GM18873 (cell line): Measurements from ENCODE around the gene FPR2.
"Not testable (repeated sequence)": the region's sequence is repeated elsewhere in the genome, so short reads cannot be mapped to it uniquely, and the experiment has no call there.

Experiments used
- ATAC-seq: cut with Tn5 transposase; IDR thresholded peaks from one replicate; pipeline ENCODE4 v1.9.1; 2021; ENCODE audit warnings: mild to moderate bottlenecking, moderate library complexity, moderate number of reproducible peaks; ENCODE audit not compliant: unreplicated experiment, low FRiP score

FPR2 gene

GRCh38 chr19:51739466-51740213 is 21.3 kb upstream of the FPR2 start:
- ATAC-seq = no peak

DNA sequence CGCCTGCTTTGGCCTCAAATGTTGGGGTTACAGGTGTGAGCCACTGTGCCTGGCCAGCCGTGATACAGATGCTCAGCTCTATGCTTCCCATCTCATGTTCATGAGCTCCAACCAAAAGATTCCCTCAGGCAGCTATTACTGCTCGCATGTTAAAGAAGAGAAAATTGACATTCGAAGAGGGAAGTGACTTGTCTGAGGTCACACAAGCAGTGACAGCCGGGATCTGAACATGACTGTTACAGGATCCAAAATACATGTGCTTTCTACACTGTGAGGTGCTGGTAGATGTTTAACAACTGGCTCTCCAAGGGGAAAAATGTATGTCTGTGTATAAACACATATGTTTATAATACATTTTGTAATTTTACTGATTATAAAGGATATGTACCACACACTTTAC is 20.6 kb upstream of the FPR2 start:
- ATAC-seq = no peak

DNA sequence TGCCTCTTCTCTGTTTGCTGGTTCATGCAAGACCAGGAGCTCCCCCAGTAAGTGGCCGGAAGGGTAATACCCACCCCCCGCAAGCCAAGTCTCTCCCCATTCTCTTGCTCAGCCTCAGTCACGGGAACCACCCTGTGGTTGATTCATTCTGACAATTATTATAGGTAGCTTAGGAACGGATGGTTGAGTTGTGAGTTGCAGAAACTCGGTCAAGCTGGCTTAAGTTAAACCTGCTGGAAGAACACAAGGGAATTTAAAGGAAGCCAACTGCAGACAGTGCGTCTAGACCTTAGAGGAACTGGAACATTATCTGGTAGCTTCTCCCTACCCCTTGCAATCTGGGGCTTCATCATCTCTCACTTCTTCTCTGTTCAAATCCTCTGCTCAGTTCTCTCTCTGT is 18.2 kb upstream of the FPR2 start:
- ATAC-seq = no peak

DNA sequence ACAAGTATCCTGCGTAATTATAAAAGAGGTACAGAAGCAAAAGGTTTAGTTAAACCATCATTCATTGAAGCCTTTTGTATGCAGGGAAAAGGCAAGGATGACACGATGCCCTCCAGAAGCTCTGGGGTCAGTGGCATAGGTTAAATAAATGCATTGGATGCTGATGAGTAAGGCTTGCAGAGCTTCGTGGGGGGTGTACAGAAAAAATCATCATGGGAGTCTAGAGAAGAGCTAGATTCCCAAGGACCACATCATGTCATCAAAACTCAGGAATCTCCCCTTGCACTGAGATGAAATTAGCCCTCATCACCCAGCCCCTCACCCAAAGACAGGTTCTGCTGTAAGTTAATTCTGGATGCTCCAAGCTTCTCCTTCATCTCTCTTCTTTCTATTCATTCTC is 17.6 kb upstream of the FPR2 start:
- no peak for ATAC-seq

DNA sequence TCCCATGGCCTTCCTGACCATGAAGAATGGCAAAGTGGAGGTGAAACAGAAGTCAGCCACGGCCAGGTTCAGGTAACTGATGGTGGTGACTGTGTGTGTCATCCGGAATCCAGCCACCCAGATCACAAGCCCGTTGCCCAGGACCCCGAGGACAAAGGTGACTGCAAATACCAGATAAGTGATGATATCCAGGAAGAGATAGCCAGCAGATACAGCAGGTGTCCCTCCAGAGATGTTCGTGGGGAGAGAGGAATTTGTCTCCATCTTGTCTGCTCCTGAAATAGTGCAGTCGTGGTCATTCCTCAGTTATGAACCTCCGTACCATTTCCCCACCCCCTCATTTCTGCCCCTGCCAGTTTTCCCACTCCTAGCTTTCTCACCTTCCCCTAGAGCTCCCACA is 14.2 kb upstream of the FPR2 start:
- no peak for ATAC-seq

DNA sequence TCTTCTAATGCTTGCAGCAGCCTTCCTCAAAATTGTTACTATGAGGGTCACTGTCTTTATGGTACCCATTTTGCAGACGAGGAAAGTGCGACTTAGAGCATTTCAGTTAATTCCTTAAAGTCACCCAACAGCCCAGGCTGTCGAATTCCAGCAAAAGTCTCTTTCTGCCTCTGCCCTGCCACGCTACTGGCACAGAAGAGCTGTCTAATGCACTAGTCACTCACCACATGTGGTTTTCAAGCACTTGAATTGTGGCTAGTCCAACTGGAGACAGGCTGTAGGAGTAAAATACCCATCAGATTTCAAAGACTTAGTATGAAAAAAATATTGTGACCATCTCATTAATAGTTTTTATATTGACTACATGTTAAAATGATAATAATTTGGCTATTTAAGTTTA is 11.0 kb upstream of the FPR2 start:
- no peak for ATAC-seq

GRCh38 chr19:51750400-51751094 is 10.4 kb upstream of the FPR2 start:
- no peak for ATAC-seq

DNA sequence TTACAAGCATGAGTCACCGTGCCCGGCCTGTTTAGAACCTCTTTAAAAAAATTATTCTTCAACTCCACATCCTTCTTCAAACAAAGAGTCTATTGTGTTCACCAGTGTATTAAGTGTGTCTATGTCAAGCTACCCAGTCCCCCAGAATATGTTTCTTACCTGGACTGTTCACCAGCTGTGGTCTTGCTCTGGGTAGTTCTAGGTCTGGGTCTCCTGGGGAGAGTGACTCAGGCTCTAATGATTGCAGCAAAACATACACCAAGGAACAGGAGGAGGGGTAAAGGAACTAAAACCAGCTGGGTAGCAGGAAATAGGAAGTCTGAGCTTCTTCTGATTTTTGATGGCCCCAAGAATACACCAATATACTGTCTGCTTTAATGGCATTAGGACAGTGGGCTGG is 9.3 kb upstream of the FPR2 start, which contains the start of gene FPR1:
FPR1 (minus strand) TSS at position 224 of the 400 bp plus-strand sequence. CDS start 4,884 bp downstream, outside the sequence.
- ATAC-seq = no peak

- no peak for ATAC-seq
Observed at GRCh38 chr19:51754109-51754508, 6.9 kb upstream of the FPR2 start.

GRCh38 chr19:51754770-51755169 is 6.2 kb upstream of the FPR2 start:
- ATAC-seq = no peak

DNA sequence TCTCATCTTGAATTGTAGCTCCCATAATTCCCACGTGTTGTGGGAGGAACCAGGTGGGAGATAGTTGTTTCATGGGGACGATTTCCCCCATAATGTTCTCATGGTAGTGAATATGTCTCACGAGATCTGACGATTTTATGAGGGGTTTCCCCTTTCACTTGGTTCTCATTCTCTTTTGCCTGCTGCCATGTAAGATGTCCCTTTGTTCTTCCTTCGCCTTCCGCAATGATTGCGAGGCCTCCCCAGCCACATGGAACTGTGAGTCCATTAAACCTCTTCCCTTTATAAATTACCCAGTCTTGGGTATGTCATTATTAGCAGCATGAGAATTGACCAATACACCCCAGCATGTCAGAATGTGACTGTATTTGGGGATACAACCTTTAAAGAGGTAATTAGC is 5.4 kb upstream of the FPR2 start:
- no peak for ATAC-seq

GRCh38 chr19:51761696-51762095 is 716 bp downstream of the FPR2 start:
- no peak for ATAC-seq

DNA sequence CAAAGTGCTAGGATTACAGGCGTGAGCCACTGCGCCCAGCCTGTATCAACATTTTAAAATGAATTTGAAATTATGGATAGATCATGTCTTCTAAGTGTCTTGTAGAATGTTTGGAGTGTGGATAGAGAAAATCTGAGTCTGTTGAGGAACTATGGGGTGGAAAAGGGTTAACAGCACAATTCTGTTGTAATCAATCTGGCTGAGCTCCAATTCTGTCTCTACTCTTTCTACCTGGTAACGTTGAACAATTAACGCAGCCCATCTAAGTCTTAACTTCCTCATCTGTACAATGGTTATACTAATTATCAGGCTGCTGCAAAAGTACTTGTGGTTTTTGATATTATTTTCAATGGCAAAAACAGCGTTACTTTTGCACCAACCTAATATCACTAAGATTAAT is 4.1 kb downstream of the FPR2 start:
- ATAC-seq = no peak

DNA sequence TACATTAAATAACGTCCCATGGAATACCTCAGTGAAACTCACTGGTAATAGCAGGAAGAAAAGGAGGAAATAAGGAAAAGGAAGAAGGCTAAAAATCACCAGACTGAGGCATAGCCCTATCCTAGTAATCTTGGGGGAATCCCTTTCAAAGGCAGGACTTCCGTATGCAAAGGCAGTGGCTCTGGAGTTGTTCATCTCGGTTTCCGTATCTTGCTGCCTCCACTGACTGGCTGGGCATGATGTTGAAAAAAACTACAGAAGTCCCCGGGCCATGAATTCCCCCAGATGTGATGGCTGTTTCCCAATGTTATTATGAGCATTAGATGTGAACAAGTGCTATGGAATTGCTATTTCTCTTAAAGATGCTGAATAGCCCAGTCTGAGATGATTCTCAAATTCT is 5.5 kb downstream of the FPR2 start:
- no peak for ATAC-seq

- ATAC-seq = no peak
Observed at GRCh38 chr19:51771376-51772130, 10.6 kb downstream of the FPR2 start.

GRCh38 chr19:51772977-51773376 is 12.0 kb downstream of the FPR2 start:
- no peak for ATAC-seq

DNA sequence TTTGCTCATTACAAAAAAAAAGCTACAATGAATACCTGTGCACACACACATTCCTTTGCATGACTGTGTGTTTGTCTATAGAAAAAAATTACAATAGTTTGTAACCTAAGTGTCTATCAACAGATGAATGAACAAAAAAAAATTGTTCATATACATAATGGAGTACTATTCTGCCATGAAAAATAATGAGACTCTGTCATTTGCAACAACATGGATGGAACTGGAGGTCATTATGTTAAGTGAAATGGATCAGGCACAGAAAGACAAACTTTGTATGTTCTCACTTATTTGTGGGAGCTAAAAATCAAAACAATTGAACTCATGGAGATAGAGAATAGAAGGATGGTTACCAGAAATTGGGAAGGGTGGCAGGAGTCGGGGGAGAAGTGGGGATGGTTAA is 15.6 kb downstream of the FPR2 start:
- ATAC-seq = not testable (repeated sequence)

DNA sequence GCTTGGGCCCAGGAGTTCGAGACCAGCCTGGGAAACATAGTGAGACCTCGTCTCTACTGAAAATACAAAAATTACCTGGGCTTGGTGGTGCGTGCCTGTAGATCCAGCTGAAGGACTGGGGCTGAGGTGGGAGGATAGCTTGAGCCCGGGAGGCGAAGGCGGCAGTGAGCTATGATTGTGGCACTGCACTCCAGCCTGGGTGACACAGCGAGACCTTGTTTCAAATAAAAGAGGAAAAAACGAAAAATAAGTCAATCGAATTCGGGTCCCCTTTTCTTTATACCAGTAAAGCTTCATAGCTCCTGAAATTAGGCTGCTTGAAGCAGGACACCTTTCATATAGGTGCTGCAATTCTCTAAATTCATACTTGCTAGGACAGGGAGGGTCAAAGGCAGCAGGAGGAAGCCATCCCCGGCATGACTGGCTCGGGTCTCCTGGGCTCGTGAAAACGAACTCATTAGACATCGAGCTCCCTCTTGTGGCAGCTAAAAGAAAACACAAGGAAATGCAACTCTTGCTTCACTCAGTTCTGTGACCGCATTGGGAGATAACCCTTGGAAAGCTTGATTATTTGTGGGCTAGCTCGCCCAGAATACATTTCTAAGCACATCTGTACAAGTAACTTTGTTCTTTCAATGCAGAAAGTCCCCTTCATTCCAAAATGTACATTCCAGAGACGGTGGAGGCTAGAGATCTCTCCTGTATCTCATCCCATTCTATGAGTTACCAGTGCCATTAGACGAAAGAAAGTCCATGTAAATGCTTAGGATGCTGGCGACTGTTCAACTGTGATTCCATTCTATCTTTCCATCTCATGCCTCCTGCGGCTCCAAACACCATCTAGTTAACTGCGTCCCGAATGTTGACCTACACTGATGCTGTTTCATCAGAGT is 16.8 kb downstream of the FPR2 start:
- ATAC-seq = no peak

GRCh38 chr19:51779181-51779580 is 18.2 kb downstream of the FPR2 start:
- ATAC-seq = no peak

DNA sequence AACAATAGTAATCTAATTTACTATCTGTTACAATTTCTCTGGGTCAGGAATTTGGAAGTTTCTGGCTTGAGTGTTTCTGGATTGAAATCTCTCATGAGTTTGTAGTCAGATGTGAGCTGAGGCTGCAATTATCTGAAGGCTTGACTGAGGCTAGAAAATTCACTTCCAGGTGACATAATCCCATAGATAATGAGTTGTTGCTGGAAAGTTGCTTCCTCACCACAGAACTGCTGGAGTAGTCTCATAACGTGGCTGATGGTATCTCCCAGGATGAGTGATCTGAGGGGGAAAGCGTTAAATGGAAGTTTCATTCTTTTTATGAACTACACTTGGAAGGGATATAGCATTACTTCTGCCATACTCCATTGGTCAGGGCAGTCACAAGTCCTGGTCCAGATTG is 18.7 kb downstream of the FPR2 start:
- ATAC-seq = no peak
